ENCODE measurements around the gene NME2.

Gene NME2

GRCh38 chr17:51184124-51184523 is 17.9 kb downstream of the NME2 start:
- TF ChIP-seq BACH2 (CRISPR knock-in tag; IDR thresholded peaks at IDR 0.05; ENCODE audit: borderline replicate concordance): no peak
- peak; percentile 74 for TF ChIP-seq ZFP3 (CRISPR knock-in tag; IDR thresholded peaks at IDR 0.05)
- TF ChIP-seq CSDC2 (CRISPR knock-in tag; IDR thresholded peaks at IDR 0.05): no peak
- no peak for TF ChIP-seq RARB (CRISPR knock-in tag; IDR thresholded peaks at IDR 0.05)
- no peak for TF ChIP-seq ZC3H10 (CRISPR knock-in tag; IDR thresholded peaks at IDR 0.05)
- peak; percentile 100 for TF ChIP-seq TCF4 (CRISPR knock-in tag; IDR thresholded peaks at IDR 0.05; ENCODE audit: borderline replicate concordance)
- TF ChIP-seq TOX (CRISPR knock-in tag; IDR thresholded peaks at IDR 0.05; ENCODE audit: borderline replicate concordance): peak; percentile 51
- TF ChIP-seq ZFP30 (CRISPR knock-in tag; IDR thresholded peaks at IDR 0.05): no peak
- TF ChIP-seq ZNF565 (CRISPR knock-in tag; conservative IDR thresholded peaks at IDR 0.05; ENCODE audit: low read depth): peak; percentile 74
- TF ChIP-seq ZNF70 (CRISPR knock-in tag; IDR thresholded peaks at IDR 0.05): peak; percentile 52; the same call in 1 of the 2 replicates
- TF ChIP-seq ARNTL (CRISPR knock-in tag; IDR thresholded peaks at IDR 0.05; ENCODE audit: borderline replicate concordance, low read depth): 0 out of 2 replicates have a peak, but pooled peaks have one; percentile 44
- peak; percentile 82 for TF ChIP-seq CREB5 (CRISPR knock-in tag; IDR thresholded peaks at IDR 0.05; ENCODE audit: low read depth)
- TF ChIP-seq SNAI2 (CRISPR knock-in tag; IDR thresholded peaks at IDR 0.05): no peak; the same call in 1 of the 2 replicates
- peak; percentile 48; the same call in 1 of the 2 replicates for TF ChIP-seq ZNF8 (CRISPR knock-in tag; IDR thresholded peaks at IDR 0.05)
- TF ChIP-seq GLIS3 (CRISPR knock-in tag; IDR thresholded peaks at IDR 0.05): 0 out of 2 replicates have a peak, but pooled peaks have one; percentile 67
- TF ChIP-seq CSRNP3 (CRISPR knock-in tag; IDR thresholded peaks at IDR 0.05): peak; percentile 62; the same call in 1 of the 2 replicates
- TF ChIP-seq POU6F1 (CRISPR knock-in tag; IDR thresholded peaks at IDR 0.05; ENCODE audit: borderline replicate concordance, low read depth): no peak
- no peak for TF ChIP-seq ESRRG (CRISPR knock-in tag; IDR thresholded peaks at IDR 0.05)
- peak; percentile 94 for TF ChIP-seq TSHZ2 (CRISPR knock-in tag; IDR thresholded peaks at IDR 0.05)
- TF ChIP-seq PPARA (CRISPR knock-in tag; IDR thresholded peaks at IDR 0.05; ENCODE audit: borderline replicate concordance): no peak
- TF ChIP-seq OSR1 (CRISPR knock-in tag; IDR thresholded peaks at IDR 0.05): no peak
- peak; percentile 95 for TF ChIP-seq ISL1 (CRISPR knock-in tag; IDR thresholded peaks at IDR 0.05)
- TF ChIP-seq PATZ1 (CRISPR knock-in tag; IDR thresholded peaks at IDR 0.05; ENCODE audit: borderline replicate concordance): peak; percentile 87; the same call in 1 of the 2 replicates
- peak; percentile 47 for ATAC-seq

- no peak for ATAC-seq
- TF ChIP-seq TSHZ2 (CRISPR knock-in tag; IDR thresholded peaks at IDR 0.05) (no peak), ZFP30 (CRISPR knock-in tag; IDR thresholded peaks at IDR 0.05) (no peak), ZNF8 (CRISPR knock-in tag; IDR thresholded peaks at IDR 0.05) (no peak)
Observed at GRCh38 chr17:51185763-51186332, 19.6 kb downstream of the NME2 start.
